Urinary bladder (tissue), 4 donors: ENCODE results near the gene DMTF1. TPM values are rescaled to one million over a fixed set of nuclear protein-coding genes. Genes with fewer than 3 reads are reported as not detected.

Experiments used
- DNase-seq: peaks from one replicate; pipeline ENCODE4 v3.0.0-alpha.2; 2015; ENCODE audit errors: extremely low spot score
- H3K27ac ChIP-seq: one replicate; pipeline ENCODE4 v1.5.1; 2013; ENCODE audit warnings: low read depth, mild to moderate bottlenecking, moderate library complexity
- H3K36me3 ChIP-seq: one replicate; pipeline ENCODE4 v1.6.1; 2013; ENCODE audit warnings: mild to moderate bottlenecking, moderate library complexity; ENCODE audit not compliant: insufficient read depth
- H3K4me1 ChIP-seq: one replicate; pipeline ENCODE4 v1.6.1; 2013; ENCODE audit warnings: mild to moderate bottlenecking, moderate library complexity; ENCODE audit not compliant: insufficient read depth
- H3K4me3 ChIP-seq: one replicate; pipeline ENCODE4 v1.5.1; 2013; ENCODE audit warnings: low read depth, low read length
- WGBS: extraction: QIAGEN DNeasy Blood & Tissue Kit; methylation state at CpG from one replicate; pipeline ENCODE4 v1.1.7; 2013; 5-methylcytosine and 5-hydroxymethylcytosine counted together
- polyA plus RNA-seq: library from polyadenylated mRNA; stranded (reverse); fragments of 200-250 nt; gene quantifications from one replicate; pipeline ENCODE4 v1.2.3, GENCODE V29; 2013
- total RNA-seq: library from RNA; depleted of rRNA; stranded (reverse); fragments of >200 nt; gene quantifications from one replicate; pipeline ENCODE4 v1.2.3, GENCODE V29; 2014
- donor health status: healthy with polysubstance abuse.
- donor health status: healthy.

Gene DMTF1
- total and polyA plus RNA-seq, 2 donors: 32.7 to 252 TPM

DNA sequence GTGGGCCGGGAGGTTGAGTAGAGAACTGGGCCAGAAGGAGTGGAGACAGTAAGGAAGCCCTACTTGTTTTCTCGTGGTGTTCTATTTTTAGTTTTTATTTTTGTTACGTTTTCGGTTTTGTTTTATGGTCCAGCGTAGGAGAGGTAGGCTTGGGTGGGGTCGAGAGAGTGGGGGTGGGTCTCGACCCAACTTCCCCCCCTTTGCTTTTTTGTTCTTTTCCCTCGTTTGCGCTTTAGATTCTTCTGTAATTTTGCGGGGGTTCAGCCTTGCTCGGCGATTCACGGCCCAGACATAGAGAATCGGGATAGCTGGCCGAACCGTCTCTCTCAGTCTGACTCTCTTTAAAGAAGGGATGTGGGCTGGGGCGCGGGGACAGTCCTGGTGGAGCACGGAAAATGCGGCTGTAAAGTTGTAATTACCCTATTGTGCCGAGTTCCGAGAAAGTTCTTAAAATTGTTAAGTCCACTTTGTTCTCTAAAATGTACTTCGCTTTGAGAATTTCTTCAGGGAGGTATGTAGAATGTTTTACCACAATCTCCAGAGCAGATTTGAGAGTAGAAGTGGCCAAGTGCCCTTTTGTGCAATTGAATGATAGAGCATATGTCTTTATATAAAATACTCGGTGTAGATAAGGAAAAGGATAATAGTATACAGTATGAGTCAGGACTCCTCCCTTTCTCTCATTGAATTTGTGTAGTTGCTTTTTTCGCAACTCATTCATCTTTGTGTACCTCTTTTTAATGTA lies 816 bp downstream of the DMTF1 start:
- H3K36me3 ChIP-seq: no peaks in the 10 kb centered on the region
- peak overlapping the region; percentile 86 for H3K4me3 ChIP-seq
- WGBS: under 1% methylated on average over 25 of the region's 25 CpGs
- peak; percentile 17 for DNase-seq
- no peaks in the 10 kb centered on the region for H3K4me1 ChIP-seq
- peak overlapping the region; percentile 96 for H3K27ac ChIP-seq

DNA sequence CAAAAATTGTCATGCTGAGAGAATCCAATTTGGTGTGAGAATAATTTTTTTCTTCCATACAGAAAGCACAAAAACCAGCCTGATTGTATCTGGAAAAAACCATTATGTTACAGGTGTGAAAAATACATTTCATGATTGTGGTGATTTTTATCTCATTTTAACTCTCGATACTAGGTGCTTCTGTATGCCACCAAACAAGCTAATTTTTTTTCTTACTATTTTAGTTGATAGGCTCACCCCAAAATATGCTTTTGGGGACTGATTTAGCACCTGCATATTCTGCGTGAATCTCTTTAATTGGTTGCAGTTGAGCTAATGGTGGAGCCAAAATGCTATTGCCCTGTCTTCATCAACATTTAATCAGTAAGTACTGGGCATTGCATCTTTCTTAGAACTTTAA lies 1.9 kb downstream of the DMTF1 start:
- Histone ChIP-seq H3K27ac (no peak overlapping the region), H3K4me3 (peak overlapping the region; percentile 18), H3K36me3 (no peaks in the 10 kb centered on the region), H3K4me1 (no peaks in the 10 kb centered on the region)
- no peak for DNase-seq
- 31% methylated on average over 2 of the region's 2 CpGs for WGBS

DNA sequence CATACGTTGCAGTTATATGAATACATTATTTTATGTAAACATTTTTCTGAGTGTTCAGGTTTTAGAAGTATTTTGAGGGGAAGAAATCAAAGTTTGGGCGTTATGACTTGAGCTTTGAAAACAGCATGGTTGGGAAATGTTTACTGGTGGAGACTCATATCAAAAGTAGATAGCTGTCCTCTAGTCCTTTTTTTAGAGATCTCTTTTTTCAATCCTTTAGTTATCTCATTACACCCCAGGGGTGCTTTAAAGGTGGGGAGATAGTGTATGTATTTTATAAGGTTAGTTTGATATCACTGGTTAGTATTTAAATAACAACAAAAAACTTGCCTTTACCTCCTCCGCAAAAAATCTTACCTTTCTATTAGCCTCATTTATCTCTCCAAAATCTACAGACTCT lies 2.3 kb downstream of the DMTF1 start:
- no peak for DNase-seq
- Histone ChIP-seq H3K27ac (no peak overlapping the region), H3K4me1 (no peaks in the 10 kb centered on the region), H3K36me3 (no peaks in the 10 kb centered on the region), H3K4me3 (peak overlapping the region; percentile 18)
- 33% methylated on average over 3 of the region's 3 CpGs for WGBS

DNA sequence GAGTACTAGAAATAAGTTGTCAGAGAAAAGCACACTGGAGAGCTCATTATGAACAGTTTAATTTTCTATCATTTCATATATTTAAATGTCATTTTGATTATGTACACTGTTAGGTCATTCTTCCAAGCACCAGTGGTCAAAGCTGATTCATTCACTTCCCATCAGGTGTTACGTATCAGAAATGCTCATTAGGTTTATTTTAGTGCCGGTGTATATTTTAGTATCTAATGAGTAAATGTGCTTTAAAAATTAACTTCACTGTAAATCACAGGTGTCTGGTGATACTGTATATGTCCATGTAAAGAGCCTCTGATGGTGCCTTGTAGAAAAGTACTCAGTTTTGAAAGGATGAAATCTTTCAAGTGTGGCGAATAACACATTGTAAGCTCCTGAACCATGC lies 3.5 kb downstream of the DMTF1 start:
- 75% methylated on average over 3 of the region's 3 CpGs for WGBS
- Histone ChIP-seq H3K27ac (no peak overlapping the region), H3K4me3 (no peak overlapping the region), H3K4me1 (no peaks in the 10 kb centered on the region), H3K36me3 (no peaks in the 10 kb centered on the region)
- DNase-seq: no peak

DNA sequence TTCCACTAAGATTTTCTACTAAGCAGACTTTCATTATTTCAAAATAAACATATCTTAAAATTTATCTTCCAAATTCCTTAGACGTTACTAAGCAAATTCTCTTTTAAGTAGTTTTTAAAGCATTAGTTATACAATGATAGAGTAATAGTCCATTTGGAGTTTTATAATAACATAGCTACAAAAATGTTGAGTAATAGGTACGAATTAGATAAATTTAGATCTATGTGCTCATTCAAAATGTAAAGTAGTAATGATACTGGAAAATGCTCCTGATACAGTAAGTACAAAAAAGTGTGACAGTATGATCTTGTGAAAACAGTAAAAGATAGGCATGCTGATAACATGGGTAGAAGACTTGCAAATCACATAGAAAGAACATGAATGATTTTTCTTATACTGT lies 4.5 kb downstream of the DMTF1 start:
- H3K27ac ChIP-seq: no peak overlapping the region
- H3K4me1 ChIP-seq: no peaks in the 10 kb centered on the region
- DNase-seq: no peak
- H3K4me3 ChIP-seq: no peak overlapping the region
- 33% methylated on average over 2 of the region's 2 CpGs for WGBS
- H3K36me3 ChIP-seq: no peaks in the 10 kb centered on the region

DNA sequence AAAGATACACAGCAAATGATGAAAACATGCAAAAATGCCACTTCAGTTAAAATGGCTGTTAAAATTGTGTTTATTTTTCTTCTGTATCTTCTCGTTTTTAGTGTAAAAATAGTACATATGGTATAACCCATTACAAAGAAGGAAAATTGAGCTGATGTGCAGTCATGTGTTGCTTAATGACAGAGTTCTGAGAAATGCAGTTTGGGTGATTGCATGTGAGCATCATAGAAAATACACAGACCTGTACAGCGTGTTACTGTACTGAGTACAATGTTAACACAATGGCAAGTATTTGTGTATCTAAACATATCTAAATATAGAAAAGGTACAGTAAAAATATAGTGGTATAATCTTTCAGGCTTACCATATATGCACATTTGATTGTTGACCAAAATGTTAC lies 7.3 kb downstream of the DMTF1 start:
- DNase-seq: no peak
- 52% methylated on average over 2 of the region's 2 CpGs for WGBS
- Histone ChIP-seq H3K27ac (no peak overlapping the region), H3K4me3 (no peak overlapping the region), H3K36me3 (no peaks in the 10 kb centered on the region), H3K4me1 (no peaks in the 10 kb centered on the region)

DNA sequence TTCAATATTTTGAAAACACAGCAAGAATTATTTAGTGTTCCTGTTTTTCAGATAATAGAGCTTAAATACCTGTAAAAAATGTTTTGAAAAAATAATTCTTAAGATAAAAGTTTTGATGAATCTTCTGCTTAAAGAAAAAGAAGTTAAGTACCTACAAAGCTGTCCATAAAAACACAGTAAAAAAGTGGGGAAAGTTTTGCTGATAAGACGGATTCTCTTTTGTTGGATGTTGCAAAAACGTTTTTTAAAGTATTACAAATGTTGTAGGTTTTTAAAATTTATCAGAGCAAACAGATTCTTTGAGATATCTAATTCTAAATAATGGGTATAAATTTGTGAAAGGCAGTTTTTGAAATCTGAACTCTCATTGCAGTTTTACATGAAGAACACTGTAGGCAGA lies 12.2 kb downstream of the DMTF1 start:
- no peak overlapping the region for H3K4me3 ChIP-seq
- no peak for DNase-seq
- WGBS: 77% methylated on average over 2 of the region's 2 CpGs
- no peak overlapping the region for H3K27ac ChIP-seq
- H3K36me3 ChIP-seq: peaks cover 1% of the 10 kb centered on the region
- H3K4me1 ChIP-seq: no peaks in the 10 kb centered on the region

DNA sequence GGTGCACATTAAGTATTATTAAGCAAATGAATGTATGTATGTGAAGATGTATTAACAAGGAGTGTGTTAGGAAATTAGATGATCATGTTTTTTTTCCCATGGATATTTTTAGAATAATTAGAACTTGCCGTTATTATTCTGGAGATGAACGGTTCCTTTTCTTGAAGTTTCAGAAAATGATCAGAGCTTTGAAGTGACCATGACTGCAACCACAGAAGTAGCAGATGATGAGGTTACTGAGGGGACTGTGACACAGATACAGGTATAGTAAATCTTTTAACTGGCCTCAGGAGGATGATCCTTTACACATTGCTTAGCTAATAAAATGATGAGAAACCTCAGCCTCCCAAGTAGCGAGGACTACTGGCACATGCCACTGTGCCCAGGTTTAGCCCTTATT lies 18.6 kb downstream of the DMTF1 start:
- Histone ChIP-seq H3K4me1 (no peaks in the 10 kb centered on the region), H3K27ac (no peak overlapping the region), H3K36me3 (peaks cover 6% of the 10 kb centered on the region), H3K4me3 (no peak overlapping the region)
- WGBS: 92% methylated on average over 3 of the region's 3 CpGs
- DNase-seq: no peak

DNA sequence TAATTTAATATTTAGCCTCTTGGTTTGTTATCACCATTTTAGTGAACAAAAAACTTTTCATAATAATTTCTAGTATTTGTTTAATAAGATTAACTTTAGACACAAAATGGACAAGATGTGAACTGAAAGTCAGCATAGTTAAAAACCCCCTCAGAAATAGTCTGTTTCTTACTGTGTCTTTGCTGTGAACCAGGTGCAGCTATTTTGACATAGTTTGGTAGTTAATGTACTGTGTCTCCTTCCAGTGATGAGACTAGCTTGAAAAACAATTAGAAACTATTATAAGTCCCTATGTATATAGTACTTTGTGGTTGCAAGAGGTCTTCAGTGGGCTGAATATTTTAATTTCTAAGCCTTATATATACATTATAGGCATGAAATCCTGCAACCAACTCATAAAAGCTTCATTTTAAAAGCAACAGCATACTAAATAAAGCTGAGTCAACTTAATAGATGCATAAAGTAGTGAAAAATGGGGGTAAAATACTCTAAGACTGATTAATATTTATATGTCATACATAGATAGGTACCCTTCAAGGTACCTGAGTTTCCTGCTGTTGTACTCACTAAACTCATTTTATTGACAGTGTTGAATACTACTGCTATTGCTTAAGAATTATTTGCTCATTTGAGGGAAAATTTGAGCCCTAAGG lies 19.2 kb downstream of the DMTF1 start:
- Histone ChIP-seq H3K4me3 (no peak overlapping the region), H3K36me3 (peaks cover 5% of the 10 kb centered on the region), H3K27ac (no peak overlapping the region), H3K4me1 (no peaks in the 10 kb centered on the region)
- no peak for DNase-seq

DNA sequence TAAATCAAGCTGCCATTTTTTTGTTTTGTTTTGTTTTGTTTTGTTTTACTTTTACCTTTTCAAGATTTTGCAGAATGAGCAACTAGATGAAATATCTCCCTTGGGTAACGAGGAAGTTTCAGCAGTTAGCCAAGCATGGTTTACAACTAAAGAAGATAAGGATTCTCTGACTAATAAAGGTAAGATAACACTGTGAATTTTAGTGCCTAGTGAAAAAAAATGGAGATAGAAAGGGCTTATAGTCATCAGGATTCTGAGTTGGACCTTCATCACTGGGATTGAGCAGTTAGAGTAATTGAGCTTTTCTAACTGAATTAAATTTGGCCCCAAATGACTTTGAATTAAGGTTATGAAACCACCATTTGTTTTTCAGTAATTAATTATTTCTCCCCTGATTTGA lies 21.2 kb downstream of the DMTF1 start:
- DNase-seq: no peak
- 91% methylated on average over 1 of the region's 1 CpG for WGBS
- Histone ChIP-seq H3K27ac (no peak overlapping the region), H3K4me3 (no peak overlapping the region), H3K36me3 (peaks cover 5% of the 10 kb centered on the region), H3K4me1 (no peaks in the 10 kb centered on the region)

DNA sequence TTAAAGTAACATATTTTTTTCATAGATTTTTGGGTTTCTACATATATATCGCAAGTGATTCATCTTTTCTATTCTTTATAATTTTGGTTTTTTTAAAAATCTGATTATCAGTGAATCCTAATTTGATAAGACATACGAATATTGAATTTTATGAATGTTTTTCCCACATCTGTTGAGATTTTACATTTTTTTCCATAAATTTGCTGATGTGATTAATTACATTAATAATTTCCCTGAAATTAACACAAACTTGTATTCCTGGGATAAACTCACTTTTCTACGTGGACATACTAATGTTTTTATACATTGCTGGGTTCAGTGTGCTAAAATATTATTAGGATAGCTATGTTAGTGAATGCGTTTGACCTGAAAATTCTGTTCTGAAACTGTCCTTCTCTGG lies 26.1 kb downstream of the DMTF1 start:
- no peaks in the 10 kb centered on the region for H3K4me1 ChIP-seq
- H3K27ac ChIP-seq: no peak overlapping the region
- 93% methylated on average over 4 of the region's 4 CpGs for WGBS
- no peaks in the 10 kb centered on the region for H3K36me3 ChIP-seq
- DNase-seq: no peak
- no peak overlapping the region for H3K4me3 ChIP-seq

DNA sequence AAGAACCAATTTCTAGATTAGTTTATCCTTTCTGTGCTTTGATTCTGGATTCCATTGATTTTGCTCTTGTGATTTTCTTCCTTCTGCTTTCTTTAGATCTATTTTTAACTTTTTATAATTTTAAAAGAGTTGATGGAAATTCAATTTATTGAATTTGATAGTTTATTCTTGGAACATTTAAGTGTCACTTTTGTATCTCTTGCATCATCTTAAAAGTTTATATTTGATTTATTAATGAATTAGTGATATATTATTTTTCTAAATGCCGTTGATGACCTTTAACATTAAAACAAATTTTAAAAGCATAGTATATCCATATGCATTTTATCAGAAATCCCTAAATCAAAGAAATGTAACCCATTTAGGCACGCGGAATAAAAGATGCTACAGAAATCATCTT lies 26.9 kb downstream of the DMTF1 start:
- H3K27ac ChIP-seq: no peak overlapping the region
- H3K4me1 ChIP-seq: no peaks in the 10 kb centered on the region
- 96% methylated on average over 3 of the region's 3 CpGs for WGBS
- no peak overlapping the region for H3K4me3 ChIP-seq
- no peak for DNase-seq
- H3K36me3 ChIP-seq: no peaks in the 10 kb centered on the region

DNA sequence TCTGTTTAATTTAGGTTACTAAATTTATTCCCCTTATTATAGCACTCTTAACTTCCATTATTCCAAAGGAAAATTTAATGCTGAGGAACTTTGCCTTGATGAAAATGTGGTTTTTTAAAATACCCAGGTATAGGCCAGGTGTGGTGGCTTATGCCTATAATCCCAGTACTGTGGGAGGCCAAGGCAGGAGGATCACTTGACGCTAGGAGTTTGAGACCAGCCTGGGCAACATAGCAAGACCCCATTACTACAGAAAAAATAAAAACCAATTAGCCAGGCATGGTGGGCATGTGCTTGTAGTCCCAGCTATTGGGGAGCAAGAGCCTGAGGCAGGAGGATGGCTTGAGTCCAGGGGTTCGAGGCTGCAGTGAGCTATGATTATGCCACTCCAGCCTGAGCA lies 34.9 kb downstream of the DMTF1 start:
- no peaks in the 10 kb centered on the region for H3K4me1 ChIP-seq
- peaks cover 8% of the 10 kb centered on the region for H3K36me3 ChIP-seq
- no peak overlapping the region for H3K4me3 ChIP-seq
- no peak for DNase-seq
- WGBS: 96% methylated on average over 2 of the region's 2 CpGs
- H3K27ac ChIP-seq: no peak overlapping the region

DNA sequence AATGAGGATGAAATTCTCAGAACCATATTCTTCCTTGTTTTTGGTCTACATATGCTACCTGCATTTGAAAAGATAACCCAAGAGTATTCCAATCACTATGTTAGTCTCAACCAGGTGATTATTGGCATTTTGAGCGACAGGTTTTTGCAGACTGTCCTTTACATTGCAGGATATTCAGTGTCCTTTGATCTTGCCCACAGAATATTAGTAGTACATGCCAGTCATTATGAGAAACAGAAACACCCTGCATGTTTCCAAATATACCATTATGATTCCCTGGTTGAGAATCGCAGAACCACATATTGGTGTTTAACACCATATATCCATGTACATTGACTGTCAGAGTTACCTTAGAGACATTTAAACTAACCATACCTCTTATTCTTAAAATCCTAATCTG lies 36.7 kb downstream of the DMTF1 start:
- Histone ChIP-seq H3K4me3 (no peak overlapping the region), H3K27ac (no peak overlapping the region), H3K4me1 (no peaks in the 10 kb centered on the region), H3K36me3 (peaks cover 15% of the 10 kb centered on the region)
- no peak for DNase-seq
- WGBS: 95% methylated on average over 2 of the region's 2 CpGs
